ENCODE results near the gene PET100.

GRCh38 chr19:7628589-7629311 lies 843 bp upstream of the PET100 start:
- TF ChIP-seq CTCF (conservative IDR thresholded peaks at IDR 0.05; ENCODE audit: low read depth in 2 of 2) (no peak), EZH2phosphoT487 (IDR thresholded peaks at IDR 0.05; ENCODE audit: unreplicated experiment) (no peak), EZH2 (IDR thresholded peaks at IDR 0.05; ENCODE audit: low read depth, unreplicated experiment) (no peak)
